Umbilical cord (tissue), 2 donors: ENCODE measurements around the gene CELF3. TPM values are rescaled to one million over a fixed set of nuclear protein-coding genes. Genes with fewer than 3 reads are reported as not detected.
"Not testable (repeated sequence)": the region's sequence is repeated elsewhere in the genome, so short reads cannot be mapped to it uniquely, and the experiment has no call there.

Experiments
- DNase-seq: peaks from one replicate; pipeline ENCODE4 v3.0.0-alpha.2; 2015; ENCODE audit warnings: low spot score
- total RNA-seq: library from RNA; depleted of rRNA; stranded (reverse); fragments of >200 nt; gene quantifications from one replicate; pipeline ENCODE4 v1.2.3, GENCODE V29; 2014; ENCODE audit warnings: low replicate concordance; ENCODE audit not compliant: insufficient read depth

The CELF3 gene
- total RNA-seq, 1 donor from 2014 or later = not detected

GRCh38 chr1:151703813-151704212 is 12.8 kb downstream of the CELF3 start:
- no peak for DNase-seq

GRCh38 chr1:151702936-151703335 is 13.7 kb downstream of the CELF3 start:
- no peak for DNase-seq

- no peak for DNase-seq
Measured at GRCh38 chr1:151701515-151701914, 15.1 kb downstream of the CELF3 start.

- peak; percentile 49 for DNase-seq
Measured at GRCh38 chr1:151693057-151693651, 23.4 kb downstream of the CELF3 start.

- no peak for DNase-seq
Measured at GRCh38 chr1:151692226-151692625, 24.4 kb downstream of the CELF3 start.

GRCh38 chr1:151689494-151689893 is 27.1 kb downstream of the CELF3 start:
- DNase-seq = no peak

GRCh38 chr1:151686561-151686960 is 30.0 kb downstream of the CELF3 start:
- DNase-seq = no peak

GRCh38 chr1:151684128-151684527 is 32.5 kb downstream of the CELF3 start:
- DNase-seq = no peak

GRCh38 chr1:151682901-151683300 is 33.7 kb downstream of the CELF3 start:
- not testable (repeated sequence) for DNase-seq

GRCh38 chr1:151681923-151682322 is 34.7 kb downstream of the CELF3 start:
- no peak for DNase-seq

GRCh38 chr1:151680826-151681225 is 35.8 kb downstream of the CELF3 start:
- no peak for DNase-seq

- DNase-seq = no peak
Measured at GRCh38 chr1:151680391-151680790, 36.2 kb downstream of the CELF3 start.

- DNase-seq = no peak
Measured at GRCh38 chr1:151673407-151673806, 43.2 kb downstream of the CELF3 start.

- DNase-seq = not testable (repeated sequence)
Measured at GRCh38 chr1:151670036-151670675, 46.4 kb downstream of the CELF3 start.

GRCh38 chr1:151668090-151668489 is 48.5 kb downstream of the CELF3 start:
- DNase-seq = no peak

- peak; percentile 8 for DNase-seq
Measured at GRCh38 chr1:151661751-151662150, 54.9 kb downstream of the CELF3 start.

GRCh38 chr1:151655371-151655770 is 61.2 kb downstream of the CELF3 start:
- DNase-seq = no peak

- peak; percentile 3 for DNase-seq
Measured at GRCh38 chr1:151653397-151653796, 63.2 kb downstream of the CELF3 start.

Other genes starting within 250 kb of the CELF3 start
- 5.3 TPM for gene CGN, start 205.4 kb downstream of the CELF3 start, total RNA-seq
- gene TUFT1, start 176.5 kb downstream of the CELF3 start, total RNA-seq = 25.5 TPM
- 47.4 TPM for gene SNX27, start 104.8 kb downstream of the CELF3 start, total RNA-seq
- 4.1 TPM for gene RIIAD1, start 4.7 kb upstream of the CELF3 start, total RNA-seq
- 40.0 TPM for gene MRPL9, start 46.7 kb upstream of the CELF3 start, total RNA-seq
- 6.7 TPM for gene TDRKH, start 73.7 kb upstream of the CELF3 start, total RNA-seq
- 0.96 TPM for gene LINGO4, start 88.6 kb upstream of the CELF3 start, total RNA-seq
- 7.0 TPM for gene RORC, start 115.0 kb upstream of the CELF3 start, total RNA-seq
- not detected for gene C2CD4D, start 123.0 kb upstream of the CELF3 start, total RNA-seq
- gene THEM5, start 136.9 kb upstream of the CELF3 start, total RNA-seq = not detected
- 10.1 TPM for gene THEM4, start 192.7 kb upstream of the CELF3 start, total RNA-seq